HG03097 (cell line): Measurements from ENCODE around the gene COG1.
"Not testable (repeated sequence)": the region's sequence is repeated elsewhere in the genome, so short reads cannot be mapped to it uniquely, and the experiment has no call there.

Experiments used
- ATAC-seq: cut with Tn5 transposase; IDR thresholded peaks from one replicate; pipeline ENCODE4 v1.9.1; 2021; ENCODE audit not compliant: unreplicated experiment, low FRiP score

The COG1 gene

GRCh38 chr17:73192894-73193701, at the start of gene COG1:
TSS of gene COG1 (plus strand) at chr17:73193055. CDS start at chr17:73193070, 15 bp downstream.
- peak; percentile 68 for ATAC-seq

DNA sequence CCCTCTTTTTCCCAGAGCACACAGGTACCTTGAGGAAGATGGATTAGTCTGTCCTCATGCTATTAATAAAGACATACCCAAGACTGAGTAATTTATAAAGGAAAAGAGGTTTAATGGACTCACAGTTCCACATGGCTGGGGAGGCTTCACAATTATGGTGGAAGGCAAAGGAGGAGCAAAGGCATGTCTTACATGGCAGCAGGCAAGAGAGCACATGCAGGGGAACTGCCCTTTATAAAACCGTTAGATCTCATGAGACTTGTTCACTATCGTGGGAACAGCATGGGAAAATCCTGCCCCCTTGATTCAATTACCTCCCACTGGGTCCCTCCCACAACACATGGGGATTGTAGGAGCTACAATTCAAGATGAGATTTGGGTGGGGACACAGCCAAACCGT, 48.6 kb upstream of the COG1 start:
- ATAC-seq, result not testable (repeated sequence)

DNA sequence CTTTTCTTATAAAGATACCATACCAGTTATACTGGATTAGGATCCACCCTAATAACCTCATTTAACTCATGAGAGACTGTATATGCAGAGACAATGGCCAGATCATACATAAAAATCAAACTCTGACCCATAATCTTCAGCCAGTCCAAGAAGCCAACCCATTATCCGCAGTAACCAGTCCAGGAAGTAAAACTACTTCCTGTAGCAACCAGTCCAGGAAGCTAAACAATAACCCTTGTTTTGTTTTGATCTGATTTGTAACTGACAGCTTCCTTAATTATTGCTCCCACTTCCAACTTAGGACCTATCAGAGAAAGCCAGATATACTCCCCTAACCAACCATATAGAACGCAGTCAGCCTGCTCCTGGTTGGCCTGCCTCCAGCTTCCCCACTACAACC, 47.2 kb upstream of the COG1 start:
- no peak for ATAC-seq

DNA sequence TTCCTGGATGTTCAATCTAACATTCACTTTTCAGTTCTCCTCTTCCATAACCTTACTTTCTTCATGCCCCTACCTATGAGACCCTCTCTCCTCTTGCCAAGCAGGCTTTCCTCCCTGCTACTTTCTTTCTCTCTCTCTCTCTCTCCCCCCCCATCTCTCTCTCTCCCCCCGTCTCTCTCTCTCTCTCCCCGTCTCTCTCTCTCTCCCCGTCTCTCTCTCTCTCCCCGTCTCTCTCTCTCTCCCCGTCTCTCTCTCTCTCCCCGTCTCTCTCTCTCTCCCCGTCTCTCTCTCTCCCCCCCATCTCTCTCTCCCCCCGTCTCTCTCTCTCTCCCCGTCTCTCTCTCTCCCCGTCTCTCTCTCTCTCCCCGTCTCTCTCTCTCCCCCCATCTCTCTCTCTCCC, 45.1 kb upstream of the COG1 start:
- ATAC-seq, result not testable (repeated sequence)

DNA sequence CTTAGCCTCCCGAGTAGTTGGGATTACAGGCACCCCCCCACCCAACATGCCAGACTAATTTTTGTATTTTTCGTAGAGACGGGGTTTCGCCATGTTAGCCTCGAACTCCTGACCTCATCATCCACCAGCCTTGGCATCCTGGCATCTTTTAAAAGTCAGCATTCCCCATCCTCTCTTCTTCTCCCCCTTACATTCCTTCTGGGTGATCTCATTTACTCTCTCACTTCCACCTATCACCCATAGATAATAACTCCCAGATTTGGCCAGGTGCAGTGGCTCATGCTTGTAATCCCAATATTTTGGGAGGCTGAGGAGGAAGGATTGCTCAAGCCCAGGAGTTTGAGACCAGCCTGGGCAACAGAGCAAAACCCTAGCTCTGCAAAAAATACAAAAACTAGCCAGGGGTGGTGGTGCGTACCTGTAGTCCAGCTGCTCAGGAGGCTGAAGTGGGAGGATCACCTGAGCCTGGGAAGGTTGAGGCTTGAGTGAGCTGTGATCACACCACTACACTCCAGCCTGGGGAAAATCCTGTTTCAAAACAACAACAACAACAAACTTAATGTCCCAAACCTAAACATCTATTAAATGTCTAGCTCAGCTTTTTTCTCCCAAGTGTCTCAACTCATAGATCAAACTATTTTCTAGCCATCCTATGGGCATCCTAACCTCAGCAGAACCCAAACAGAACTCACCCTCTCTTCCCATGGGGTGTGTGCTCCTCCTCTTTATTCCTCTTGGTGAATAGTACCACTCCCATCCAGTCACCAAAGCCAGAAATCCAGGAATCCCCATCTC, 44.1 kb upstream of the COG1 start:
- no peak for ATAC-seq

DNA sequence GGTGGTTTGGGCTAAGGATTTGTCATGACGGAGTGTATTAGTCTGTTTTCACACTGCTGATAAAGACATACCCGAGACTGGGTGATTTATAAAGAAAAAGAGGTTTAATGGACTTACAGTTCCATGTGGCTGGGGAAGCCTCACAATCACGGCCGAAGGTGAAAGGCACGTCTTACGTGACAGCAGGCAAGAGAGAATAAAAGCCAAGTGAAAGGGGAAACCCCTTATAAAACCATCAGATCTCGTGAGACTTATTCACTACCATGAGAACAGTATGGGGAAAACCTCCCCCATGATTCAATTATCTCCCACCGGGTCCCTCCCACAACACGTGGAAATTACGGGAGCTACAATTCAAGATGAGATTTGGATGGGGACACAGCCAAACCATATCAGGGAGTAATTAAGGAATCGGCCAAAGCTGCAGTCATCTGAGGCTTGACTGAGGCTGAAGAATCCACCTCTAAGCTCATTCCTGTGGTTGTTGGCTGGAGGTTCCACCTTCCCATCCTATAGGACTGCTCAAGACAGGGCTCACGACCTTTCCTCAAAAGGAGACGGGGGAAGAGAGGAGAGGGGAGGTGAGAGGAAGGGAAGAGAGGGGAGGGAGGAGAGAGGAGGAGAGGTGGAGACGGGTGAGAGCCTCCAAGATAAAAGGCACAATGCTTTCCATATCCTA, 42.1 kb upstream of the COG1 start:
- not testable (repeated sequence) for ATAC-seq

DNA sequence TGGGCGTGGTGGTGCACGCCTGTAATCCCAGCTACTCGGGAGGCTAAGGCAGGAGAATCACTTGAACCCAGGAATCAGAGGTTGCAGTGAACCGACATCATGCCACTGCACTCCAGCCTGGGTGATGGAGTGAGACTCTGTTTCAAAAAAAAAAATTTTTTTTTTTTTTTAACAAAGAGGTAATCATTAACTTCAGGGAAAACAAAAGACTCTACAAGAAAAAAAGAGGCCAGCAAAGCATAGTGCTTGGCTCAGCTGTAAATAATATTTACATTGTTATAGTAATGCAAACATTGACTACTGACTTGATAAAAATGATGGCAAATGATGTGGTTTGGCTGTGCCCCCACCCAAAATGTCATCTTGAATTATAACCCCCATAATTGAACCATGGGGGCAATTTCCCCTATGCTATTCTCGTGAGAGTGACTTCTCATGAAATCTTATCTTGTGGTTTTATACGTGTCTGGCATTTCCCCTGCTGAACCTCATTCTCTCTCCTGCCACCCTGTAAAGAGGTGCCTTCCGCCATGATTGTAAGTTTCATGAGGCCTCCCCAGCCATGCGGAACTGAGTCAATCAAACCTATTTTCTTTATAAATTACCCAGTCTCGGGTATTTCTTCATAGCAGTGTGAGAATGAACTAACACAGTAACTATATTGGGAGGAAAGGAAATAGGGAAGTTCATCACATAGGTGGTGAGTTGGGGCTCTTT, 40.8 kb upstream of the COG1 start:
- ATAC-seq, result no peak

GRCh38 chr17:73155410-73156165, 37.3 kb upstream of the COG1 start:
- no peak for ATAC-seq

GRCh38 chr17:73156166-73156840, 36.6 kb upstream of the COG1 start:
- peak; percentile 78 for ATAC-seq

GRCh38 chr17:73156887-73157520, 35.9 kb upstream of the COG1 start:
- no peak for ATAC-seq

DNA sequence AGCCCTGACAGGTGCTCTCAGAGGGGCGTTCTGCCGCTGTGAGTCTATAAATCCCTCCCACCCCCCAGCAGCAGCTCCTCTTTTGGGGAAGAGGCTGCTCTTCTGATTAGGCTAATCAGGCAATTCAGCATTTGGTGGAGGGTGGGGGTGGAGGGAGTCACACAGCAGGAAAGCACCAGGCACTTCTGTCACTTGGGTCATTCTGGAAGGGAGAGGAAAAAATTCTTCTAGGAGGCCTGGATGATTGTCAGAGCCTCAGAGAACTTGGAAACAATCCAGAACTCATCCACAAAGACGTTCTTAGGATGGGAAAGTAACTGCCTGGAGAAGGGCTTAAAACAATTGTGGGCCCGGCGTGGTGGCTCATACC, 35.3 kb upstream of the COG1 start:
- no peak for ATAC-seq

GRCh38 chr17:73158133-73158532, 34.7 kb upstream of the COG1 start:
- no peak for ATAC-seq

DNA sequence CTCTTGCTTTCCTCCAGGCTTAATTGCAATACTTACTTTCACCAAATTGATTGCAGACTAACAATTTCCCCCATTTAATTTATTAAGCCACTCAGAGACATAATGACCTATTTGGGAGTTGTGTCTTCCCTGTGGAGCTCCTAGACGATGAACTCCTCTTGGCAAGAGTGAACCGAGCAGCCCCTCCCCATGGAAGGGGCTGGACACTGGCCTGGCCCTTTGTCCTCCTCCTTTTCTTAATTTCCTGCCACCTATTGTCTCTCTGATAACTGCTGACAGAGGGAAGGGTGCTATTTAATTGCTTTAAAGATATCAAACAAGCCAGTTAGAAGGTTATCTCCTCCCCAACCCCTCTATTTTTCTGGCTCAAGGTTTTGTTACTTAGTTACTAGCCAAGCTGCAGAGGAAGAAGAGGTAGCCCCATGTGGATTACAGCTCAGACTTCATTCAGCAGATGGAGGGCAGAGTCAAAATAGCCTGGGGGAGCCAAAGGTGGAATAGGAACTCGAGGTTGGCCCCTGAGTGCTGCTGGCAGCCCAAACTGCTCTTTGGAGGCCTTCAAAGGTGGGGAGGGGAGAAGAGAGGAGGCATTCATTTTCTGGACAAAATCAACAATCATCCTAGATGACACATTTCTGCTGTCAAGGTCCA, 31.8 kb upstream of the COG1 start:
- no peak for ATAC-seq

DNA sequence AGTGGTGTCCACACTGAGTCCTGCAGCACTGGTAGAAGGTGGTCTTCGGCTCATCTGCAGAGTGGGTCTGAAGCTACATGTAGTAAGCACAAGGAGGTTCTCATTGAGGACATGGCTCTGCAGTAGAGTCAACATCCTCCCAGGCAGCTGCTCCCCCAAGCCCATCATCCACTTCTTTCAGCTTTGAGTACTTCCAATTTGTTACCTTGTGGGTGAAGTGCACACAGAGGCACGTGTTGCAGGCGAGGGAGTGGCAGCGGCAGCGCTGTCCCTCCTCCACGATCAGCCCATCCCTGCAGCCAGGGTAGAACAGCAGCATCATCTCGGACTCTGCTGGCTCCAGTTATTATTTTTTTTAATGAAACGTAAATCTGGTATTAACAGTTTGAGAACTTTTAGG, 29.8 kb upstream of the COG1 start:
- no peak for ATAC-seq

- ATAC-seq, result no peak
Measured at GRCh38 chr17:73165616-73166404, 27.0 kb upstream of the COG1 start.

GRCh38 chr17:73166731-73167581, 25.9 kb upstream of the COG1 start:
- ATAC-seq, result peak; percentile 40

DNA sequence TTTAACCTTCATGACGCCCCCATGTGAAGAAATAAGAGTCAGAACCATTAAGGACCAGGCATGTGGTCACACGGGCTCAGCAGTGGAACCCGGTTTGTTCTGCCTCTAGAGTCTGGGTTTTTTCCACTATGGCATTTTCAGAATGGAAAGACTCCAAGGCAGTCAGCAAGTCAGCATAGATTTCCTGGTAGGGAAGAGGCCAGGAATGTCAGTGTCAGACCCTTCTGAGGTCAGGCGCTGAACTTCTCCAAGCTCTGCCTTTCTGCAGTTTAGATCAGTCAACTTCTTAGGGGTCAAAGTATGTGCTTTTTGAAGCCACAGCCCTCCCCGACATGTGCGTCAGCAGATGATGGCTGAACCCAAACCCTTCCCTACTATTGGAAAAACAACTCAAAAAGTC, 24.2 kb upstream of the COG1 start:
- no peak for ATAC-seq
